ENCODE results near the gene PRKN. TPM values are rescaled to one million over a fixed set of nuclear protein-coding genes. Genes with fewer than 3 reads are reported as not detected.

PRKN gene
- total RNA-seq, 3 donors from 2014 or later, result 0.05 to 0.13 TPM; not detected in 1

- Mint-ChIP-seq H3K4me1 (ENCODE audit: low read depth) (no peaks in the 10 kb centered on the region), H3K27me3 (ENCODE audit: low read depth) (no peaks in the 10 kb centered on the region)
- DNase-seq, result no peak
Observed at GRCh38 chr6:161618831-161619454, 1108.6 kb downstream of the PRKN start.

GRCh38 chr6:161613711-161614110 lies 1113.9 kb downstream of the PRKN start:
- no peak overlapping the region for H3K4me3 Mint-ChIP-seq
- peaks cover 4% of the 10 kb centered on the region for H3K9me3 Mint-ChIP-seq

More at GRCh38 chr6:161618831-161619454, 1108.6 kb downstream of the PRKN start:
- no peak for ATAC-seq
- H3K9me3 Mint-ChIP-seq, result no peaks in the 10 kb centered on the region
- no peak overlapping the region for H3K4me3 Mint-ChIP-seq
- no peaks in the 10 kb centered on the region for H3K36me3 Mint-ChIP-seq (ENCODE audit: insufficient read depth)

GRCh38 chr6:161608771-161609170 lies 1118.8 kb downstream of the PRKN start:
- Mint-ChIP-seq H3K27me3 (ENCODE audit: low read depth) (no peaks in the 10 kb centered on the region), H3K9me3 (peaks cover 6% of the 10 kb centered on the region), H3K4me3 (no peak overlapping the region), H3K4me1 (ENCODE audit: low read depth) (no peaks in the 10 kb centered on the region), H3K36me3 (ENCODE audit: insufficient read depth) (no peaks in the 10 kb centered on the region)
- no peak for DNase-seq
- no peak for ATAC-seq

More at GRCh38 chr6:161613711-161614110, 1113.9 kb downstream of the PRKN start:
- no peak for ATAC-seq
- H3K27me3 Mint-ChIP-seq (ENCODE audit: low read depth), result no peaks in the 10 kb centered on the region
- H3K4me1 Mint-ChIP-seq (ENCODE audit: low read depth), result no peaks in the 10 kb centered on the region
- H3K36me3 Mint-ChIP-seq (ENCODE audit: insufficient read depth), result no peaks in the 10 kb centered on the region
- no peak for DNase-seq

- Mint-ChIP-seq H3K4me3 (no peak overlapping the region), H3K27me3 (ENCODE audit: low read depth) (no peaks in the 10 kb centered on the region), H3K9me3 (peaks cover 8% of the 10 kb centered on the region), H3K4me1 (ENCODE audit: low read depth) (no peaks in the 10 kb centered on the region), H3K36me3 (ENCODE audit: insufficient read depth) (no peaks in the 10 kb centered on the region)
- no peak for ATAC-seq
- no peak for DNase-seq
Observed at GRCh38 chr6:161607696-161608297, 1119.8 kb downstream of the PRKN start.

- Mint-ChIP-seq H3K4me3 (no peak overlapping the region), H3K36me3 (ENCODE audit: insufficient read depth) (no peaks in the 10 kb centered on the region), H3K4me1 (ENCODE audit: low read depth) (no peaks in the 10 kb centered on the region), H3K27me3 (ENCODE audit: low read depth) (no peaks in the 10 kb centered on the region), H3K9me3 (peaks cover 7% of the 10 kb centered on the region)
- ATAC-seq, result no peak
- no peak for DNase-seq
Observed at GRCh38 chr6:161602359-161602758, 1125.2 kb downstream of the PRKN start.

- peaks cover 6% of the 10 kb centered on the region for H3K9me3 Mint-ChIP-seq
- no peak for DNase-seq
- H3K4me1 Mint-ChIP-seq (ENCODE audit: low read depth), result no peaks in the 10 kb centered on the region
- ATAC-seq, result no peak
- no peaks in the 10 kb centered on the region for H3K27me3 Mint-ChIP-seq (ENCODE audit: low read depth)
- H3K4me3 Mint-ChIP-seq, result no peak overlapping the region
- H3K36me3 Mint-ChIP-seq (ENCODE audit: insufficient read depth), result peaks cover 4% of the 10 kb centered on the region
Observed at GRCh38 chr6:161598896-161599295, 1128.7 kb downstream of the PRKN start.

GRCh38 chr6:161596807-161597520 lies 1130.6 kb downstream of the PRKN start:
- H3K4me3 Mint-ChIP-seq, result no peak overlapping the region
- H3K36me3 Mint-ChIP-seq (ENCODE audit: insufficient read depth), result peaks cover 4% of the 10 kb centered on the region
- DNase-seq (no peak), ATAC-seq (no peak)
- no peaks in the 10 kb centered on the region for H3K9me3 Mint-ChIP-seq
- H3K27me3 Mint-ChIP-seq (ENCODE audit: low read depth), result no peaks in the 10 kb centered on the region
- no peaks in the 10 kb centered on the region for H3K4me1 Mint-ChIP-seq (ENCODE audit: low read depth)

GRCh38 chr6:161594412-161594811 lies 1133.2 kb downstream of the PRKN start:
- Mint-ChIP-seq H3K4me3 (no peak overlapping the region), H3K36me3 (ENCODE audit: insufficient read depth) (peaks cover 4% of the 10 kb centered on the region), H3K4me1 (ENCODE audit: low read depth) (no peaks in the 10 kb centered on the region), H3K27me3 (ENCODE audit: low read depth) (no peaks in the 10 kb centered on the region), H3K9me3 (no peaks in the 10 kb centered on the region)
- no peak for ATAC-seq
- DNase-seq, result no peak

- DNase-seq (no peak), ATAC-seq (no peak)
- Mint-ChIP-seq H3K9me3 (no peaks in the 10 kb centered on the region), H3K36me3 (ENCODE audit: insufficient read depth) (peaks cover 4% of the 10 kb centered on the region), H3K4me1 (ENCODE audit: low read depth) (no peaks in the 10 kb centered on the region), H3K4me3 (no peak overlapping the region), H3K27me3 (ENCODE audit: low read depth) (no peaks in the 10 kb centered on the region)
Observed at GRCh38 chr6:161590961-161591627, 1136.5 kb downstream of the PRKN start.

GRCh38 chr6:161586887-161587286 lies 1140.7 kb downstream of the PRKN start:
- Mint-ChIP-seq H3K4me3 (no peak overlapping the region), H3K4me1 (ENCODE audit: low read depth) (no peaks in the 10 kb centered on the region), H3K27me3 (ENCODE audit: low read depth) (no peaks in the 10 kb centered on the region), H3K36me3 (ENCODE audit: insufficient read depth) (no peaks in the 10 kb centered on the region), H3K9me3 (no peaks in the 10 kb centered on the region)
- DNase-seq (no peak), ATAC-seq (no peak)

GRCh38 chr6:161584621-161585340 lies 1142.8 kb downstream of the PRKN start:
- DNase-seq (no peak), ATAC-seq (no peak)
- H3K4me3 Mint-ChIP-seq, result no peak overlapping the region
- no peaks in the 10 kb centered on the region for H3K36me3 Mint-ChIP-seq (ENCODE audit: insufficient read depth)
- H3K27me3 Mint-ChIP-seq (ENCODE audit: low read depth), result no peaks in the 10 kb centered on the region
- no peaks in the 10 kb centered on the region for H3K9me3 Mint-ChIP-seq
- no peaks in the 10 kb centered on the region for H3K4me1 Mint-ChIP-seq (ENCODE audit: low read depth)

GRCh38 chr6:161584051-161584450 lies 1143.5 kb downstream of the PRKN start:
- Mint-ChIP-seq H3K36me3 (ENCODE audit: insufficient read depth) (no peaks in the 10 kb centered on the region), H3K4me1 (ENCODE audit: low read depth) (no peaks in the 10 kb centered on the region)
- ATAC-seq, result no peak

GRCh38 chr6:161583584-161583983 lies 1144.0 kb downstream of the PRKN start:
- no peak for DNase-seq

More at GRCh38 chr6:161584051-161584450, 1143.5 kb downstream of the PRKN start:
- Mint-ChIP-seq H3K9me3 (no peaks in the 10 kb centered on the region), H3K27me3 (ENCODE audit: low read depth) (no peaks in the 10 kb centered on the region), H3K4me3 (no peak overlapping the region)
- DNase-seq, result no peak

GRCh38 chr6:161578478-161578877 lies 1149.1 kb downstream of the PRKN start:
- no peak overlapping the region for H3K4me3 Mint-ChIP-seq
- H3K4me1 Mint-ChIP-seq (ENCODE audit: low read depth), result no peaks in the 10 kb centered on the region
- no peak for DNase-seq
- no peaks in the 10 kb centered on the region for H3K27me3 Mint-ChIP-seq (ENCODE audit: low read depth)
- H3K36me3 Mint-ChIP-seq (ENCODE audit: insufficient read depth), result no peaks in the 10 kb centered on the region
- peaks cover 4% of the 10 kb centered on the region for H3K9me3 Mint-ChIP-seq
- ATAC-seq, result no peak

More at GRCh38 chr6:161583584-161583983, 1144.0 kb downstream of the PRKN start:
- Mint-ChIP-seq H3K4me3 (no peak overlapping the region), H3K27me3 (ENCODE audit: low read depth) (no peaks in the 10 kb centered on the region), H3K4me1 (ENCODE audit: low read depth) (no peaks in the 10 kb centered on the region), H3K9me3 (no peaks in the 10 kb centered on the region), H3K36me3 (ENCODE audit: insufficient read depth) (no peaks in the 10 kb centered on the region)
- ATAC-seq, result no peak

Measured in activated T-cell treated with anti-CD3 and anti-CD28 coated beads, Interleukin-2, amount 50 U/mL, for 4 hours (primary cell).